Measurements from ENCODE around the gene SLC4A1. TPM values are rescaled to one million over a fixed set of nuclear protein-coding genes. Genes with fewer than 3 reads are reported as not detected.

SLC4A1 gene
- polyA plus RNA-seq, 2 of the 4 experiments (the other 2 are of a cell fraction) = not detected

DNA sequence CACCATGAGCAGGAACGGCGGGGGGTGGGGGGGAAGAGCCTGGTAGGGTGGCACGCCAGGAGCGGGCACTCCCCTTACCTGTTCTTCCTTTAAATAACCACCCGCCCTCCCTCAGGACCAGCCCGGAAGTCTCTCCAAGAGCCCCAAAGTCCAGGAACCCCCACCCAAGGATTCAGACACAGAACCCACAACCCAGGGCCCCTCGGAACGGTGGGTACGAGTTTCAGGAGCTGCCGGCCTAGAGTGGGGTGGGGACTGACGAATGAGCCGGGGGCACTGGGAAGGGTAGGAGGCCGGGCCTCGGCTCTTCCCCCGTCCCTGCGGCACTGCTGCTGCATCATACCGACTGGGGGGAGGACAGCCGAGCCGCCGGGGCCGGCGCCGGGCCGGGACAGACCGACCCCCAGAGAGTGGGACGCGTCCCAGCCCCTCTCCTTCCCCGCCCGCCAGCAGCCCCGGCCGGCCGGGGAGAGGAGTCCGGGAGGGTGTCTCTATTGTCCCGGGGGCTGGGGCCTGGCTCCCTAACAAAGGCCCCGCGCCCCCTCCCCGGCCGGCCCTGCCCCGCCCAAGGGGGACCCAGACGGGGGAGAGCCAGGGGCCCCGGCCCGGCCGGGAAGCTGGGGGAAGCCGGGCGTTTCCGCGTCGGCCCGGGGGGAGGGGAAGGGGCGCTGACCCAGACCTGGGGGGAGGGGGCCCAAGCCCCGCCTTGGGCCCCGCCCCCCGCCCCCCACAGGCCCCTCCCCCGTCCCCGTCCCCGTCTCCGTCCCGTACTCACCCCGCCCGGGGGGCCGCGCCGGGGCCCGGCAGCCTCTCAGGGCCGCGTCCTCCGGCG is 69.0 kb downstream of the SLC4A1 start:
- ChIA-PET CTCF (interaction anchor here (0.6 to 7.8 kb wide), 7 partner anchors 9 to 324 kb away, joined by 3 to 61 read pairs (median 3); partner anchors contain the start of gene TMUB2), POLR2A (interaction anchor here (0.6 to 4.2 kb wide), 7 partner anchors 11 to 213 kb away, joined by 3 to 28 read pairs (median 6); partner anchors contain the start of genes HDAC5 and TMUB2)
- peak; percentile 31 for TF ChIP-seq CHD2 (IDR thresholded peaks at IDR 0.05; ENCODE audit: low read length, partially characterized antibody)
- TF ChIP-seq HOXB5 (CRISPR knock-in tag; IDR thresholded peaks at IDR 0.05) = no peak
- TF ChIP-seq, protein P1, sequence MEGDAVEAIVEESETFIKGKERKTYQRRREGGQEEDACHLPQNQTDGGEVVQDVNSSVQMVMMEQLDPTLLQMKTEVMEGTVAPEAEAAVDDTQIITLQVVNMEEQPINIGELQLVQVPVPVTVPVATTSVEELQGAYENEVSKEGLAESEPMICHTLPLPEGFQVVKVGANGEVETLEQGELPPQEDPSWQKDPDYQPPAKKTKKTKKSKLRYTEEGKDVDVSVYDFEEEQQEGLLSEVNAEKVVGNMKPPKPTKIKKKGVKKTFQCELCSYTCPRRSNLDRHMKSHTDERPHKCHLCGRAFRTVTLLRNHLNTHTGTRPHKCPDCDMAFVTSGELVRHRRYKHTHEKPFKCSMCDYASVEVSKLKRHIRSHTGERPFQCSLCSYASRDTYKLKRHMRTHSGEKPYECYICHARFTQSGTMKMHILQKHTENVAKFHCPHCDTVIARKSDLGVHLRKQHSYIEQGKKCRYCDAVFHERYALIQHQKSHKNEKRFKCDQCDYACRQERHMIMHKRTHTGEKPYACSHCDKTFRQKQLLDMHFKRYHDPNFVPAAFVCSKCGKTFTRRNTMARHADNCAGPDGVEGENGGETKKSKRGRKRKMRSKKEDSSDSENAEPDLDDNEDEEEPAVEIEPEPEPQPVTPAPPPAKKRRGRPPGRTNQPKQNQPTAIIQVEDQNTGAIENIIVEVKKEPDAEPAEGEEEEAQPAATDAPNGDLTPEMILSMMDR (IDR thresholded peaks at IDR 0.05) = no peak
- TF ChIP-seq, protein P2, sequence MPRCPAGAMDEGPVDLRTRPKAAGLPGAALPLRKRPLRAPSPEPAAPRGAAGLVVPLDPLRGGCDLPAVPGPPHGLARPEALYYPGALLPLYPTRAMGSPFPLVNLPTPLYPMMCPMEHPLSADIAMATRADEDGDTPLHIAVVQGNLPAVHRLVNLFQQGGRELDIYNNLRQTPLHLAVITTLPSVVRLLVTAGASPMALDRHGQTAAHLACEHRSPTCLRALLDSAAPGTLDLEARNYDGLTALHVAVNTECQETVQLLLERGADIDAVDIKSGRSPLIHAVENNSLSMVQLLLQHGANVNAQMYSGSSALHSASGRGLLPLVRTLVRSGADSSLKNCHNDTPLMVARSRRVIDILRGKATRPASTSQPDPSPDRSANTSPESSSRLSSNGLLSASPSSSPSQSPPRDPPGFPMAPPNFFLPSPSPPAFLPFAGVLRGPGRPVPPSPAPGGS (IDR thresholded peaks at IDR 0.05) = 0 out of 3 replicates have a peak, but pooled peaks have one; percentile 12
- TF ChIP-seq KDM5A (IDR thresholded peaks at IDR 0.05) = no peak
- peak; percentile 47; the same call in 1 of the 2 replicates for TF ChIP-seq PHF8 (IDR thresholded peaks at IDR 0.05; ENCODE audit: borderline replicate concordance, low read depth)
- 0 out of 2 replicates have a peak, but pooled peaks have one; percentile 35 for TF ChIP-seq MYC (IDR thresholded peaks at IDR 0.05; ENCODE audit: borderline replicate concordance, low read length)
- TF ChIP-seq, protein P3, sequence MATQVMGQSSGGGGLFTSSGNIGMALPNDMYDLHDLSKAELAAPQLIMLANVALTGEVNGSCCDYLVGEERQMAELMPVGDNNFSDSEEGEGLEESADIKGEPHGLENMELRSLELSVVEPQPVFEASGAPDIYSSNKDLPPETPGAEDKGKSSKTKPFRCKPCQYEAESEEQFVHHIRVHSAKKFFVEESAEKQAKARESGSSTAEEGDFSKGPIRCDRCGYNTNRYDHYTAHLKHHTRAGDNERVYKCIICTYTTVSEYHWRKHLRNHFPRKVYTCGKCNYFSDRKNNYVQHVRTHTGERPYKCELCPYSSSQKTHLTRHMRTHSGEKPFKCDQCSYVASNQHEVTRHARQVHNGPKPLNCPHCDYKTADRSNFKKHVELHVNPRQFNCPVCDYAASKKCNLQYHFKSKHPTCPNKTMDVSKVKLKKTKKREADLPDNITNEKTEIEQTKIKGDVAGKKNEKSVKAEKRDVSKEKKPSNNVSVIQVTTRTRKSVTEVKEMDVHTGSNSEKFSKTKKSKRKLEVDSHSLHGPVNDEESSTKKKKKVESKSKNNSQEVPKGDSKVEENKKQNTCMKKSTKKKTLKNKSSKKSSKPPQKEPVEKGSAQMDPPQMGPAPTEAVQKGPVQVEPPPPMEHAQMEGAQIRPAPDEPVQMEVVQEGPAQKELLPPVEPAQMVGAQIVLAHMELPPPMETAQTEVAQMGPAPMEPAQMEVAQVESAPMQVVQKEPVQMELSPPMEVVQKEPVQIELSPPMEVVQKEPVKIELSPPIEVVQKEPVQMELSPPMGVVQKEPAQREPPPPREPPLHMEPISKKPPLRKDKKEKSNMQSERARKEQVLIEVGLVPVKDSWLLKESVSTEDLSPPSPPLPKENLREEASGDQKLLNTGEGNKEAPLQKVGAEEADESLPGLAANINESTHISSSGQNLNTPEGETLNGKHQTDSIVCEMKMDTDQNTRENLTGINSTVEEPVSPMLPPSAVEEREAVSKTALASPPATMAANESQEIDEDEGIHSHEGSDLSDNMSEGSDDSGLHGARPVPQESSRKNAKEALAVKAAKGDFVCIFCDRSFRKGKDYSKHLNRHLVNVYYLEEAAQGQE (IDR thresholded peaks at IDR 0.05) = no peak
- TF ChIP-seq, protein P4, sequence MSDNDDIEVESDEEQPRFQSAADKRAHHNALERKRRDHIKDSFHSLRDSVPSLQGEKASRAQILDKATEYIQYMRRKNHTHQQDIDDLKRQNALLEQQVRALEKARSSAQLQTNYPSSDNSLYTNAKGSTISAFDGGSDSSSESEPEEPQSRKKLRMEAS (IDR thresholded peaks at IDR 0.05) = peak; percentile 1; the same call in 1 of the 2 replicates
- TF ChIP-seq ZC3H11A (IDR thresholded peaks at IDR 0.05) = no peak
- no peak for TF ChIP-seq MAZ (IDR thresholded peaks at IDR 0.05; ENCODE audit: borderline replicate concordance, low read depth, low read length)
- TF ChIP-seq HOXB13 (CRISPR knock-in tag; IDR thresholded peaks at IDR 0.05; ENCODE audit: low read depth) = no peak
- TF ChIP-seq, protein P5, sequence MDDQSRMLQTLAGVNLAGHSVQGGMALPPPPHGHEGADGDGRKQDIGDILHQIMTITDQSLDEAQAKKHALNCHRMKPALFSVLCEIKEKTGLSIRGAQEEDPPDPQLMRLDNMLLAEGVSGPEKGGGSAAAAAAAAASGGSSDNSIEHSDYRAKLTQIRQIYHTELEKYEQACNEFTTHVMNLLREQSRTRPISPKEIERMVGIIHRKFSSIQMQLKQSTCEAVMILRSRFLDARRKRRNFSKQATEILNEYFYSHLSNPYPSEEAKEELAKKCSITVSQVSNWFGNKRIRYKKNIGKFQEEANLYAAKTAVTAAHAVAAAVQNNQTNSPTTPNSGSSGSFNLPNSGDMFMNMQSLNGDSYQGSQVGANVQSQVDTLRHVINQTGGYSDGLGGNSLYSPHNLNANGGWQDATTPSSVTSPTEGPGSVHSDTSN (IDR thresholded peaks at IDR 0.05) = 0 out of 2 replicates have a peak, but pooled peaks have one; percentile 20
- peak in 1 of 2 experiments; percentile 86; a peak in 2 of 5 replicates for TF ChIP-seq JUN (IDR thresholded peaks at IDR 0.05)
- TF ChIP-seq ZNF302 (CRISPR knock-in tag; IDR thresholded peaks at IDR 0.05) = no peak
- peaks cover 27% of the 10 kb centered on the region for H3K4me1 ChIP-seq
- no peak for FAIRE-seq
- peak overlapping the region; percentile 98 to 100 for H3K27ac ChIP-seq
- peak overlapping the region; percentile 87 for H3K4me3 ChIP-seq
- ATAC-seq = peak; percentile 34 to 40
- H3K9me3 ChIP-seq = no peaks in the 10 kb centered on the region
- H3K4me2 ChIP-seq = peak overlapping the region; percentile 83
- peak; percentile 70 to 85 for DNase-seq (ENCODE audit: low read depth in 1 of 2, low spot score in 1 of 2)
- WGBS (ENCODE audit: missing lambda C conversion rate) = under 1% methylated on average over 25 of the region's 68 CpGs

Small RNA genes within 50 kb of the gene (small RNA-seq; reads per million reads assigned to genes)
- gene MIR6782 (0 reads per million in 6 experiments), gene RF00012 (0 reads per million in 6 experiments), gene RN7SL507P (0 to 0.35 (median 0) reads per million in 6 experiments), gene RNU6-453P (0 to 1.0 (median 0) reads per million in 6 experiments)

Other genes with a start within 250 kb of the SLC4A1 start
- 64.9 and 75.0 TPM in 2 replicates for gene LSM12, start 201.5 kb downstream of the SLC4A1 start, polyA plus RNA-seq (2011; rRNA removed)
- 42.4 to 43.9 TPM (median 43.1 TPM) in 3 replicates for gene LSM12, start 201.5 kb downstream of the SLC4A1 start, polyA plus RNA-seq (2017; fragmentation: RNase III; extraction: RNeasy Plus Mini Kit Qiagen cat#74134 plus additional on column Dnase treatment)
- 104 TPM in 2 replicates for gene G6PC3, start 197.4 kb downstream of the SLC4A1 start, polyA plus RNA-seq (2011; rRNA removed)
- 122 to 130 TPM (median 128 TPM) in 3 replicates for gene G6PC3, start 197.4 kb downstream of the SLC4A1 start, polyA plus RNA-seq (2017; fragmentation: RNase III; extraction: RNeasy Plus Mini Kit Qiagen cat#74134 plus additional on column Dnase treatment)
- gene HDAC5, start 144.5 kb downstream of the SLC4A1 start, polyA plus RNA-seq (2011; rRNA removed) = 3.1 and 5.7 TPM in 2 replicates
- 3.2 to 7.1 TPM (median 4.5 TPM) in 3 replicates for gene HDAC5, start 144.5 kb downstream of the SLC4A1 start, polyA plus RNA-seq (2017; fragmentation: RNase III; extraction: RNeasy Plus Mini Kit Qiagen cat#74134 plus additional on column Dnase treatment)
- gene HROB, start 126.2 kb downstream of the SLC4A1 start, polyA plus RNA-seq (2011; rRNA removed) = 5.4 and 5.6 TPM in 2 replicates
- 6.0 to 7.1 TPM (median 6.8 TPM) in 3 replicates for gene HROB, start 126.2 kb downstream of the SLC4A1 start, polyA plus RNA-seq (2017; fragmentation: RNase III; extraction: RNeasy Plus Mini Kit Qiagen cat#74134 plus additional on column Dnase treatment)
- 0.05 TPM in 1 of 2 replicates, not detected in the other for gene ASB16, start 97.4 kb downstream of the SLC4A1 start, polyA plus RNA-seq (2011; rRNA removed)
- 0.12 to 0.16 TPM (median 0.15 TPM) in 3 replicates for gene ASB16, start 97.4 kb downstream of the SLC4A1 start, polyA plus RNA-seq (2017; fragmentation: RNase III; extraction: RNeasy Plus Mini Kit Qiagen cat#74134 plus additional on column Dnase treatment)
- 36.2 and 43.3 TPM in 2 replicates for gene TMUB2, start 81.2 kb downstream of the SLC4A1 start, polyA plus RNA-seq (2011; rRNA removed)
- gene TMUB2, start 81.2 kb downstream of the SLC4A1 start, polyA plus RNA-seq (2017; fragmentation: RNase III; extraction: RNeasy Plus Mini Kit Qiagen cat#74134 plus additional on column Dnase treatment) = 37.6 to 44.4 TPM (median 42.0 TPM) in 3 replicates
- gene ATXN7L3, start 68.3 kb downstream of the SLC4A1 start, polyA plus RNA-seq (2011; rRNA removed) = 65.7 and 72.7 TPM in 2 replicates
- gene ATXN7L3, start 68.3 kb downstream of the SLC4A1 start, polyA plus RNA-seq (2017; fragmentation: RNase III; extraction: RNeasy Plus Mini Kit Qiagen cat#74134 plus additional on column Dnase treatment) = 54.0 to 66.2 TPM (median 60.5 TPM) in 3 replicates
- gene UBTF, start 48.5 kb downstream of the SLC4A1 start, polyA plus RNA-seq (2011; rRNA removed) = 39.8 and 44.0 TPM in 2 replicates
- 75.0 to 76.2 TPM (median 75.5 TPM) in 3 replicates for gene UBTF, start 48.5 kb downstream of the SLC4A1 start, polyA plus RNA-seq (2017; fragmentation: RNase III; extraction: RNeasy Plus Mini Kit Qiagen cat#74134 plus additional on column Dnase treatment)
- 0.45 and 0.57 TPM in 2 replicates for gene RUNDC3A, start 40.5 kb upstream of the SLC4A1 start, polyA plus RNA-seq (2011; rRNA removed)
- 0.21 to 0.48 TPM (median 0.22 TPM) in 3 replicates for gene RUNDC3A, start 40.5 kb upstream of the SLC4A1 start, polyA plus RNA-seq (2017; fragmentation: RNase III; extraction: RNeasy Plus Mini Kit Qiagen cat#74134 plus additional on column Dnase treatment)
- gene SLC25A39, start 56.7 kb upstream of the SLC4A1 start, polyA plus RNA-seq (2011; rRNA removed) = 80.9 and 90.1 TPM in 2 replicates
- 147 to 154 TPM (median 150 TPM) in 3 replicates for gene SLC25A39, start 56.7 kb upstream of the SLC4A1 start, polyA plus RNA-seq (2017; fragmentation: RNase III; extraction: RNeasy Plus Mini Kit Qiagen cat#74134 plus additional on column Dnase treatment)
- gene GRN, start 77.2 kb upstream of the SLC4A1 start, polyA plus RNA-seq (2011; rRNA removed) = 111 and 147 TPM in 2 replicates
- gene GRN, start 77.2 kb upstream of the SLC4A1 start, polyA plus RNA-seq (2017; fragmentation: RNase III; extraction: RNeasy Plus Mini Kit Qiagen cat#74134 plus additional on column Dnase treatment) = 146 to 198 TPM (median 197 TPM) in 3 replicates
- 1.8 and 2.7 TPM in 2 replicates for gene FAM171A2, start 95.7 kb upstream of the SLC4A1 start, polyA plus RNA-seq (2011; rRNA removed)
- gene FAM171A2, start 95.7 kb upstream of the SLC4A1 start, polyA plus RNA-seq (2017; fragmentation: RNase III; extraction: RNeasy Plus Mini Kit Qiagen cat#74134 plus additional on column Dnase treatment) = 3.0 to 4.2 TPM (median 3.9 TPM) in 3 replicates
- 1.3 TPM in 2 replicates for gene ITGA2B, start 121.5 kb upstream of the SLC4A1 start, polyA plus RNA-seq (2011; rRNA removed)
- gene ITGA2B, start 121.5 kb upstream of the SLC4A1 start, polyA plus RNA-seq (2017; fragmentation: RNase III; extraction: RNeasy Plus Mini Kit Qiagen cat#74134 plus additional on column Dnase treatment) = 2.2 to 4.4 TPM (median 4.1 TPM) in 3 replicates
- 24.9 and 27.3 TPM in 2 replicates for gene GPATCH8, start 235.3 kb upstream of the SLC4A1 start, polyA plus RNA-seq (2011; rRNA removed)
- gene GPATCH8, start 235.3 kb upstream of the SLC4A1 start, polyA plus RNA-seq (2017; fragmentation: RNase III; extraction: RNeasy Plus Mini Kit Qiagen cat#74134 plus additional on column Dnase treatment) = 20.6 to 21.7 TPM (median 21.7 TPM) in 3 replicates